GM21786 (cell line): ENCODE measurements around the gene ACVR1B.

Experiments used
- ATAC-seq: cut with Tn5 transposase; IDR thresholded peaks from one replicate; pipeline ENCODE4 v1.9.1; 2021; ENCODE audit not compliant: unreplicated experiment

ACVR1B gene

GRCh38 chr12:52020539-52021336 lies 69.2 kb downstream of the ACVR1B start:
- ATAC-seq, result peak; percentile 39

GRCh38 chr12:52022841-52023181 lies 71.3 kb downstream of the ACVR1B start:
- ATAC-seq, result no peak

- peak; percentile 34 for ATAC-seq
Measured at GRCh38 chr12:52023182-52023975, 71.9 kb downstream of the ACVR1B start.

GRCh38 chr12:52023976-52024688 lies 72.6 kb downstream of the ACVR1B start:
- ATAC-seq, result no peak

GRCh38 chr12:52024845-52025230 lies 73.3 kb downstream of the ACVR1B start:
- no peak for ATAC-seq

GRCh38 chr12:52026263-52026662 lies 74.8 kb downstream of the ACVR1B start:
- ATAC-seq, result no peak

- no peak for ATAC-seq
Measured at GRCh38 chr12:52027085-52027843, 75.8 kb downstream of the ACVR1B start.

GRCh38 chr12:52029685-52030084 lies 78.2 kb downstream of the ACVR1B start:
- no peak for ATAC-seq

GRCh38 chr12:52032446-52032803 lies 80.9 kb downstream of the ACVR1B start:
- ATAC-seq, result no peak

- ATAC-seq, result peak; percentile 89
Measured at GRCh38 chr12:52032804-52033445, 81.4 kb downstream of the ACVR1B start.

GRCh38 chr12:52033446-52034140 lies 82.1 kb downstream of the ACVR1B start:
- no peak for ATAC-seq

GRCh38 chr12:52035190-52035589 lies 83.7 kb downstream of the ACVR1B start:
- no peak for ATAC-seq

- ATAC-seq, result no peak
Measured at GRCh38 chr12:52035926-52036325, 84.4 kb downstream of the ACVR1B start.

- no peak for ATAC-seq
Measured at GRCh38 chr12:52036587-52037171, 85.2 kb downstream of the ACVR1B start.

GRCh38 chr12:52037248-52037861 lies 85.9 kb downstream of the ACVR1B start:
- ATAC-seq, result no peak

GRCh38 chr12:52038447-52038846 lies 86.9 kb downstream of the ACVR1B start:
- ATAC-seq, result no peak

GRCh38 chr12:52041035-52041434 lies 89.5 kb downstream of the ACVR1B start:
- ATAC-seq, result no peak

- no peak for ATAC-seq
Measured at GRCh38 chr12:52041695-52042123, 90.2 kb downstream of the ACVR1B start.
